Astrocyte of the cerebellum (primary cell): ENCODE measurements around the gene FAM180A.

Experiments
- DNase-seq: peaks from one replicate; pipeline ENCODE4 v3.0.0-alpha.2; 2011; ENCODE audit warnings: low read depth
- H3K4me3 ChIP-seq: 2 replicates; pipeline ENCODE4 v1.5.1; 2011; ENCODE audit warnings: mild to moderate bottlenecking, low read depth, low read length, moderate library complexity
- CTCF ChIP-seq: IDR thresholded peaks from 2 replicates; pipeline ENCODE4 v1.5.1; 2012; ENCODE audit warnings: low read length, low read depth, moderate library complexity, mild to moderate bottlenecking; ENCODE audit errors: missing control alignments
- in situ Hi-C: cut with HindIII; loops from 2 replicates; pipeline ENCODE4 v1.10.0; 2017; ENCODE audit warnings: low sequenced_read_pairs

Gene FAM180A

GRCh38 chr7:135748770-135749169, at the start of gene FAM180A:
Gene FAM180A (minus strand): TSS chr7:135748813. CDS start chr7:135748580, 233 bp downstream.
- peak within 1 kb of the TSS; percentile 7 for H3K4me3 ChIP-seq
- in situ Hi-C loops: no loop called here
- no peak for TF ChIP-seq CTCF

DNA sequence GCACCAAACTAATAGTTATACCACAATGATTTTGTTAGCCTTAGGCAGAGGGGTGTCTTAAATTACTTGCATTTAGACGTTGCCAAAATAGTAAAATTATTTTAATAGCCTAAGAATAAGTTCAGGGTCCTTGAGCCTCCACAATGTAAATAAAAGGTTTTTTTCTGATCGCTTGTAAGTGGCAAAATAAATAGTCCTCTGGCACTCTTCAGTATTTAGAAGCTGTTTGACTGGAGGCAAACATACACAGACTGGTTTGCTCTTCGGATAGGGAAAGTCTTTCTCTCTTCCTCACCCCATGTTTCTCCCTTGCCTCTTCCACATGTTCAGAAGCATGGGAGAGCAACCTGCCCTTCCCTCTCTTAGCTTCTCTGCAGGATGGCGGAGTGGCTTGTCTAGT, 49.5 kb upstream of the FAM180A start:
- in situ Hi-C loops: no loop called here
- no peak for DNase-seq
- H3K4me3 ChIP-seq: no peak overlapping the region
- TF ChIP-seq CTCF: no peak

More at GRCh38 chr7:135748770-135749169, at the start of gene FAM180A:
- no peak for DNase-seq

DNA sequence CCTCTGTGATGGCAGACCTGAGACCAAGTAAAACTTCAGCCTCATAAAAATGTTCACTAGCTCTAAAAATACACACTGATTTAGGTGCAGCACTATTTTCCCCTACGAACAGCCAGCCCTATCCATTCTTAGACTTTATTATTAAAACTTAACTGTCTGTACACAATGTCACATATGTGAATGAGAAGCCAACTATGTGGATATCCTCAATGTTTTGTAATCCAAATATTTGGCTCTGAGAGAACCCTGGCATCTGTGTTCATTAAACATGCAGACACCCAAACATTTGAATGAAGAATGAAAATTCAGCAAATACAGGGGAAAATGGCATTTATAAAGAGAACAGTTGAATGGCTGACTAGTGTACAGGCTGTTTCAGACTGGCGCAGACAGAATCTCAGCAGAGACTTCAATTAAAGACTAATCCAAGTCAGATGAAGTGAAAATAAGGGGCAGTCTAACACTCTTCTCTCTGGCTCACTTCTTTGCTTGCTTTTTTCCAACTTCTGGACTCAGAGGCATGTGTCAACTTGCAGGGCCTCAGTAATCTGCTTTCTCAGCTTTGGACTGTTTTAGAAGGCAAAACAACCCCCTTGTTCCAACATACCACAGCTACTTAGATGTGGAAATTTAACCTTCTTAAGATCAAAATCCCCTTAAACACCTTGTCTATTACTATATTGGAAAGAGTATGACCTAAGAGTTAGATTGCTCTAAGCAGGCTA, 47.4 kb upstream of the FAM180A start:
- DNase-seq: no peak
- no peak overlapping the region for H3K4me3 ChIP-seq
- in situ Hi-C loops: no loop called here
- no peak for TF ChIP-seq CTCF

DNA sequence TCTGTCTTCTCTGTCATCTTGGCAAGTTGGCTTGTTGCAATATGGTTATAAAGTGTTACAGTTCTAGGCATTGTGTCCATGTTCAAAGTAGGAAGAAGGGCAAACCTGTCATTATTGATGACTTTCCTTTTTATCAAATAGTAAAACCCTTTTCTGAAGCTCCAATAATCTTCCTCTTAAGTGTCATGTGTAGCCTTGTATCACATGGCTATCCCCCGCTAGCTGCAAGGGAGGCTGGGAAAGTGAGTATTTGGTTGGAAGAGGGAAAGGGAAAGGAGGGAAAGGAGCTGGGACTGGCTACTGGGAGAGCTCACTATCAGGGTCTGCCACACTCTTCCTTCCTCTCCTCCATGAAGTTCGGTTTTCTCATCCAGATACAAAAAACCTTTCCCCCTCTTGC, 45.2 kb upstream of the FAM180A start:
- TF ChIP-seq CTCF: no peak
- in situ Hi-C loops: loop anchor here (5.0 kb wide), 2 partner anchors 72 to 122 kb away; no protein-coding TSS in a partner anchor
- no peak for DNase-seq
- H3K4me3 ChIP-seq: no peak overlapping the region

DNA sequence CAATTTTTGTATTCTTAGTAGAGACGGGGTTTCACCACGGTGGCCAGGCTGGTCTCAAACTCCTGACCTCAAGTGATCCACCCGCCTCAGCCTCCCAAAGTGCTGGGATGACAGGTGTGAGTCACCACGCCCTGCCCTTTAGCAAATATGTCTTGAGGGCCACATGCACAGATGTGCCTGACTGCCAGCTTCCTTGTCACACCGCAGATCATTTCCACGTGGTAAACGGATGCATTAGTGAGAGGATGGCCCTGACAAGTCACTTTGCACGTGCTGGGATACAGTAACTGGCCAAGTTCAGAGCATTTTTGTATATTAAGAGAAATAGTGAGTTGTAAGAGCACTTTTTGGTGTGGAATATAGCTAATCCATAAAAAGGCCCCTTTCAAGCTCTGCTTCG, 44.3 kb upstream of the FAM180A start:
- no peak overlapping the region for H3K4me3 ChIP-seq
- in situ Hi-C loops: loop anchor here (5.0 kb wide), 2 partner anchors 71 to 121 kb away; no protein-coding TSS in a partner anchor
- DNase-seq: no peak
- no peak for TF ChIP-seq CTCF

- in situ Hi-C loops: loop anchor here (5.0 kb wide), 2 partner anchors 70 to 120 kb away; no protein-coding TSS in a partner anchor
These were observed 43.7 kb upstream of the FAM180A start for GRCh38 chr7:135792363-135792668.

More at GRCh38 chr7:135792363-135792668, 43.7 kb upstream of the FAM180A start:
- DNase-seq: no peak
- no peak for TF ChIP-seq CTCF
- no peak overlapping the region for H3K4me3 ChIP-seq
